HL-60 (cell line): Measurements from ENCODE around the gene EARS2.

Experiments
- DNase-seq, 2 experiments: peaks; one replicate each; pipeline ENCODE4 v3.0.0-alpha.2; 2010 to 2020; ENCODE audit warnings: low read depth in 1 of 2, low spot score in 1 of 2
- H3K27ac ChIP-seq: fragments of 250-450 bp; sonication (Bioruptor Pico); replicated peaks from 2 replicates; pipeline ENCODE4 v1.5.1; 2020; ENCODE audit warnings: mild to moderate bottlenecking, moderate library complexity
- H3K27me3 ChIP-seq: fragments of 250-450 bp; sonication (Bioruptor Pico); 2 replicates; pipeline ENCODE4 v1.5.1; 2021; ENCODE audit warnings: mild to moderate bottlenecking, moderate library complexity; ENCODE audit not compliant: insufficient read depth, poor library complexity, severe bottlenecking
- H3K4me3 ChIP-seq: replicated peaks from 2 replicates; pipeline ENCODE4 v1.5.1; 2011; ENCODE audit warnings: mild to moderate bottlenecking, control low read depth, low read length; ENCODE audit not compliant: insufficient read depth
- CTCF ChIP-seq: IDR thresholded peaks from one replicate; pipeline ENCODE4 v1.5.1; 2011; ENCODE audit warnings: low read length, control low read depth, inconsistent platforms; ENCODE audit not compliant: insufficient read depth
- GABPA ChIP-seq: IDR thresholded peaks from 2 replicates; pipeline ENCODE4 v1.6.1; 2012; ENCODE audit warnings: low read depth
- POLR2AphosphoS5 ChIP-seq: IDR thresholded peaks from 2 replicates; pipeline ENCODE4 v1.6.1; 2012; ENCODE audit warnings: low read depth
- REST ChIP-seq: IDR thresholded peaks from 2 replicates; pipeline ENCODE4 v1.6.1; 2012; ENCODE audit warnings: low read depth; ENCODE audit not compliant: insufficient replicate concordance
- SPI1 ChIP-seq: IDR thresholded peaks from 2 replicates; pipeline ENCODE4 v1.6.1; 2012; ENCODE audit warnings: low read depth, mild to moderate bottlenecking, borderline replicate concordance

EARS2 gene

DNA sequence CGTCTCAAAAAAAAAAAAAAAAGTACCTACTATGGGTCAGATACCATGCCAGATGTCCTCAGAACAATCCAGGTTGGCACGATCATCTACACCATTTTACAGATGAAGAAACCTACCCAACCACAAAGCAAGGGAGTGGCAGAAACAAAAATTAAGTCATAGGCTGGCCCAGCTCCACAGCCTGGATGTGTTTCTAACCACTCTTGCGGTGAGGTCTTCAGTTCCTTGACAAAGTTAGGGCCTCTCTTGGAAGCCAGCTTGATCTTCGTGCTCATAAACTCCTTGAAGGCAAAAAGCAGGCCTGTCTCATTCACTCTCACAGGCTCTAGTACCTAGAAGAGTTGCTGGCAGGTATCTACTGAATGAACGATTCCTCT, 53.1 kb downstream of the EARS2 start:
- Histone ChIP-seq H3K4me3 (no peak overlapping the region), H3K27me3 (no peaks in the 10 kb centered on the region), H3K27ac (peak overlapping the region; percentile 51)
- TF ChIP-seq SPI1 = no peak
- no peak for TF ChIP-seq POLR2AphosphoS5
- no peak for TF ChIP-seq CTCF
- peak in 1 of 2 experiments; percentile 75 for DNase-seq

DNA sequence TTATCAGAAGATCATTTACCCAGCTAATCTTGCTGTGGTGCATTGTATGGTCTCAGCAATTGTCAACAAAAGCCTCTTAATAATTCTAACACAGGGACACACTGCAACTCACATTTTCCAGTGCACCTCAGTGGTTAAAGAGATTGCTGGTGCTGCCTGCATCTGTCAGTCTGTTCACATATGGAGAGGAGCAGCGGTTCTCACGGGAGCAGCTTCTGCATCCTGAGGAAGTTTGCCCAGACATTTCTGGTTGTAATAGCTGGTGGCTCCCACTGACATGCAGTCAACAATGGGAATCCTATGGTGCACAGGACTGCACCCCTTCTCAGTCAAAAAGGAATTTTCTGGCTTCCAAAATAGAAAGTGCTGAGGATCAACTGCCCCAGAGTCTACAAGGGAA, 54.7 kb downstream of the EARS2 start:
- DNase-seq = no peak
- Histone ChIP-seq H3K27me3 (no peaks in the 10 kb centered on the region), H3K4me3 (no peak overlapping the region), H3K27ac (no peak overlapping the region)
- no peak for TF ChIP-seq SPI1
- TF ChIP-seq CTCF = no peak
- no peak for TF ChIP-seq POLR2AphosphoS5
- TF ChIP-seq REST = no peak
- TF ChIP-seq GABPA = no peak

DNA sequence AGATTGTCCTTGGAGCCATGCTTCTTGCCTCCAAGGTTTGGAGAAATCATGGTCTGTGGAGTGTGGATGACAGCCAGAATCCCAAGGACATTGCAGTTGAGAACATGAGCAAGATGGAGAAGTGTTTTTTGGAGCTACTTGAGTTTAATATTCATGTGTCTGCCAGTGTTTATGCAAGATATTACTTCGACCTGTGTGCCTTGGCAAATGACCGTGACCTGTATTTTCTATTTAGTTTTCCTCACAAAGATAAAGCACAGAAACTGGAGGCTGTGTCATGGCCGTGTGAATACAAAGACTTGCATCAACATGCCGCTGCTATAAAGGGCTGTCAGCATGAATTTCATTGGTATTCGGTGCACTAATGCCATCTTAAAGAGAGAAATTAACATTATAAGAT, 55.9 kb downstream of the EARS2 start:
- Histone ChIP-seq H3K4me3 (no peak overlapping the region), H3K27ac (no peak overlapping the region), H3K27me3 (no peaks in the 10 kb centered on the region)
- no peak for TF ChIP-seq GABPA
- no peak for TF ChIP-seq POLR2AphosphoS5
- TF ChIP-seq CTCF = no peak
- TF ChIP-seq SPI1 = no peak
- TF ChIP-seq REST = no peak
- no peak for DNase-seq

DNA sequence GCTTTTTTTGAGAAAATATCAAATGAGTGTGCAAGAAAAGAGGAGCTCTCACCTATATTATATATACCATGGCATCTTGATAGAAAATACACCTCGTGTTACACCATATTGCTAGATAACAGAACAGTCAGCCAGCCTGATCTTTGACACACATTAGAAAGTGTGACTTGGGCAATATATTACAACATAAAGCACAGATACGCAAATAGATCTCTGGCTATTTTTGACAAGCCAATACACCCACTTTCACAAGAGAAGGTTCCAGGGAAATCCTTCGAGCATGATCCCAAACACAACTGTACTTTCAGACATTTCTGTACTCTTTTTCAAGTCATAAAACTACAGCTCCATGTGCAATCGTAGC, 56.3 kb downstream of the EARS2 start:
- H3K27ac ChIP-seq = no peak overlapping the region
- TF ChIP-seq POLR2AphosphoS5 (no peak), REST (no peak), GABPA (no peak), SPI1 (no peak), CTCF (no peak)
- no peak for DNase-seq
- H3K4me3 ChIP-seq = no peak overlapping the region
- H3K27me3 ChIP-seq = no peaks in the 10 kb centered on the region
